CD14-positive monocyte (primary cell): ENCODE results near the gene ZBTB38. TPM values are rescaled to one million over a fixed set of nuclear protein-coding genes. Genes with fewer than 3 reads are reported as not detected.

Experiments used
- DNase-seq, 3 donors: peaks; one replicate each; pipeline ENCODE4 v3.0.0-alpha.2; 2011 to 2022
- H2AFZ ChIP-seq: 2 replicates; pipeline ENCODE4 v1.6.0; 2012; ENCODE audit warnings: mild to moderate bottlenecking, low read depth, low read length, inconsistent platforms; ENCODE audit not compliant: insufficient read depth, poor library complexity, severe bottlenecking
- H3K27ac ChIP-seq, 2 donors: 1 replicate in 1 of 2; 2 replicates in 1 of 2; pipeline ENCODE4 v1.5.1; 2012 to 2013; ENCODE audit warnings: low read length in 2 of 2, control low read depth in 1 of 2, inconsistent platforms in 1 of 2, low read depth in 1 of 2, mild to moderate bottlenecking in 1 of 2
- H3K27me3 ChIP-seq, 2 donors: one replicate each; pipeline versions ENCODE4 v1.6.0 to v1.6.1; 2011 to 2013; ENCODE audit warnings: low read length in 2 of 2; ENCODE audit not compliant: control insufficient read depth in 2 of 2, insufficient read depth in 2 of 2
- H3K36me3 ChIP-seq, 2 donors: replicated peaks in 1 of 2; 1 replicate in 1 of 2; 2 replicates in 1 of 2; pipeline versions ENCODE4 v1.5.1 to v1.6.1; 2012 to 2013; ENCODE audit warnings: low read length in 2 of 2, control low read depth in 1 of 2, inconsistent platforms in 1 of 2, mild to moderate bottlenecking in 1 of 2; ENCODE audit not compliant: insufficient read depth in 2 of 2, control insufficient read depth in 1 of 2
- H3K4me1 ChIP-seq, 2 donors: 1 replicate in 1 of 2; 2 replicates in 1 of 2; pipeline versions ENCODE4 v1.5.1 to v1.6.1; 2012 to 2013; ENCODE audit warnings: low read length in 2 of 2, control low read depth in 1 of 2, inconsistent platforms in 1 of 2, mild to moderate bottlenecking in 1 of 2, moderate library complexity in 1 of 2; ENCODE audit not compliant: insufficient read depth in 2 of 2, control insufficient read depth in 1 of 2
- H3K4me2 ChIP-seq: replicated peaks from 2 replicates; pipeline ENCODE3; 2012; ENCODE audit warnings: low read length, moderate library complexity, mild to moderate bottlenecking; ENCODE audit not compliant: poor library complexity, severe bottlenecking; ENCODE audit errors: extremely low read depth
- H3K4me3 ChIP-seq, 3 experiments: fragments of 200-600 bp in 1 of 3; sonication (generic) in 1 of 3; replicated peaks in 1 of 3; 1 replicate in 2 of 3; 2 replicates in 1 of 3; pipeline ENCODE4 v1.5.1; 2011 to 2013; ENCODE audit warnings: low read length in 3 of 3, mild to moderate bottlenecking in 3 of 3, control low read depth in 2 of 3, low read depth in 2 of 3, inconsistent platforms in 1 of 3, moderate library complexity in 1 of 3
- H3K79me2 ChIP-seq: 2 replicates; pipeline ENCODE4 v1.6.0; 2012; ENCODE audit warnings: mild to moderate bottlenecking, control low read depth, inconsistent platforms, low read length, moderate library complexity; ENCODE audit not compliant: insufficient read depth
- H3K9ac ChIP-seq: 2 replicates; pipeline ENCODE4 v1.6.0; 2017; ENCODE audit warnings: low read length, mild to moderate bottlenecking; ENCODE audit not compliant: insufficient read depth, poor library complexity, severe bottlenecking
- H3K9me3 ChIP-seq, 2 donors: replicated peaks in 1 of 2; 1 replicate in 1 of 2; 2 replicates in 1 of 2; pipeline versions ENCODE4 v1.5.1 to v1.6.1; 2012 to 2013; ENCODE audit warnings: low read length in 2 of 2, control low read depth in 1 of 2; ENCODE audit not compliant: control insufficient read depth in 1 of 2, insufficient read depth in 1 of 2
- H4K20me1 ChIP-seq: 2 replicates; pipeline ENCODE4 v1.6.0; 2012; ENCODE audit warnings: mild to moderate bottlenecking, low read length, control low read depth, moderate library complexity; ENCODE audit not compliant: insufficient read depth
- H3K27ac Mint-ChIP-seq, 7 donors: one replicate each; pipeline ENCODE4 v1.8.0; 2020; ENCODE audit warnings: mild to moderate bottlenecking in 7 of 7, mixed read lengths in 7 of 7, moderate library complexity in 6 of 7, inconsistent platforms in 2 of 7
- H3K27me3 Mint-ChIP-seq, 3 donors: one replicate each; pipeline ENCODE4 v1.8.0; 2021 to 2022; ENCODE audit warnings: low read depth in 3 of 3, mild to moderate bottlenecking in 3 of 3, mixed read lengths in 3 of 3, moderate library complexity in 3 of 3, inconsistent platforms in 1 of 3
- H3K36me3 Mint-ChIP-seq, 2 donors: one replicate each; pipeline ENCODE4 v1.8.0; 2020; ENCODE audit warnings: mixed read lengths in 2 of 2, inconsistent platforms in 1 of 2, mild to moderate bottlenecking in 1 of 2
- H3K4me1 Mint-ChIP-seq: one replicate; pipeline ENCODE4 v1.8.0; 2020; ENCODE audit warnings: mild to moderate bottlenecking, mixed read lengths
- H3K4me3 Mint-ChIP-seq, 2 donors: one replicate each; pipeline ENCODE4 v1.8.0; 2020; ENCODE audit warnings: mild to moderate bottlenecking in 2 of 2, mixed read lengths in 2 of 2, moderate library complexity in 1 of 2
- H3K9me3 Mint-ChIP-seq, 7 donors: one replicate each; pipeline ENCODE4 v1.8.0; 2020 to 2022; ENCODE audit warnings: mixed read lengths in 7 of 7, mild to moderate bottlenecking in 6 of 7, moderate library complexity in 6 of 7, inconsistent platforms in 2 of 7
- WGBS: methylation state at CpG from one replicate; pipeline ENCODE4 v1.1.5; 2013; ENCODE audit warnings: missing lambda C conversion rate; ENCODE audit not compliant: insufficient coverage; 5-methylcytosine and 5-hydroxymethylcytosine counted together
- intact Hi-C, 2 donors: fragments of 100-400 bp; cut with micrococcal nuclease; formaldehyde crosslinking; loops; one replicate each; pipeline versions ENCODE4 v1.15.0 to v1.15.1; 2023
- polyA plus RNA-seq, 3 donors: library from polyadenylated mRNA; depleted of rRNA in 1 of 3; unstranded in 2 of 3; stranded (reverse) in 1 of 3; fragments of 300-500 nt in 2 of 3; fragments of >200 nt in 1 of 3; fragmentation: Illumina TruSeq in 2 of 3; gene quantifications; 1 replicate in 2 of 3; 2 replicates in 1 of 3; pipeline ENCODE4 v1.2.3, GENCODE V29; 2012 to 2021
- TF ChIP-seq, protein P1 (sequence below): fragments of 200-600 bp; IDR thresholded peaks from one replicate; pipeline ENCODE4 v1.8.0; 2022; ENCODE audit warnings: antibody characterized with exemption, mild to moderate bottlenecking

ZBTB38 gene
- polyA plus RNA-seq, 3 donors: 3.9 to 28.5 (median 19.0) TPM

GRCh38 chr3:141368925-141369794 lies 856 bp downstream of the ZBTB38 start:
- Mint-ChIP-seq H3K36me3 (no peaks in the 10 kb centered on the region), H3K4me3 (no peak overlapping the region), H3K9me3 (peaks cover 0 to 3% (median 0%) of the 10 kb centered on the region in 7 donors), H3K4me1 (peaks cover 19% of the 10 kb centered on the region), H3K27ac (peak overlapping the region in 4 of 7 donors; percentile 83 to 97 (median 88)), H3K27me3 (peaks cover 0 to 2% (median 0%) of the 10 kb centered on the region in 3 donors)
- H3K9me3 ChIP-seq: no peaks in the 10 kb centered on the region
- H3K9ac ChIP-seq: no peak overlapping the region
- TF ChIP-seq, protein P1, sequence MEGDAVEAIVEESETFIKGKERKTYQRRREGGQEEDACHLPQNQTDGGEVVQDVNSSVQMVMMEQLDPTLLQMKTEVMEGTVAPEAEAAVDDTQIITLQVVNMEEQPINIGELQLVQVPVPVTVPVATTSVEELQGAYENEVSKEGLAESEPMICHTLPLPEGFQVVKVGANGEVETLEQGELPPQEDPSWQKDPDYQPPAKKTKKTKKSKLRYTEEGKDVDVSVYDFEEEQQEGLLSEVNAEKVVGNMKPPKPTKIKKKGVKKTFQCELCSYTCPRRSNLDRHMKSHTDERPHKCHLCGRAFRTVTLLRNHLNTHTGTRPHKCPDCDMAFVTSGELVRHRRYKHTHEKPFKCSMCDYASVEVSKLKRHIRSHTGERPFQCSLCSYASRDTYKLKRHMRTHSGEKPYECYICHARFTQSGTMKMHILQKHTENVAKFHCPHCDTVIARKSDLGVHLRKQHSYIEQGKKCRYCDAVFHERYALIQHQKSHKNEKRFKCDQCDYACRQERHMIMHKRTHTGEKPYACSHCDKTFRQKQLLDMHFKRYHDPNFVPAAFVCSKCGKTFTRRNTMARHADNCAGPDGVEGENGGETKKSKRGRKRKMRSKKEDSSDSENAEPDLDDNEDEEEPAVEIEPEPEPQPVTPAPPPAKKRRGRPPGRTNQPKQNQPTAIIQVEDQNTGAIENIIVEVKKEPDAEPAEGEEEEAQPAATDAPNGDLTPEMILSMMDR: no peak
- no peaks in the 10 kb centered on the region for H3K79me2 ChIP-seq
- H2AFZ ChIP-seq: no peak overlapping the region
- no peaks in the 10 kb centered on the region for H4K20me1 ChIP-seq
- H3K27me3 ChIP-seq: no peaks in the 10 kb centered on the region
- no peaks in the 10 kb centered on the region for H3K36me3 ChIP-seq
- H3K4me3 ChIP-seq: no peak overlapping the region
- no peak for DNase-seq
- 100% methylated on average over 3 of the region's 15 CpGs for WGBS
- H3K4me2 ChIP-seq: no peak overlapping the region
- H3K27ac ChIP-seq: no peak overlapping the region
- H3K4me1 ChIP-seq: peaks cover 0 to 8% of the 10 kb centered on the region in 2 donors
- intact Hi-C loops: no loop called here

GRCh38 chr3:141370065-141370533 lies 1.8 kb downstream of the ZBTB38 start:
- H3K4me1 Mint-ChIP-seq: peaks cover 19% of the 10 kb centered on the region
- Histone ChIP-seq H3K9me3 (no peaks in the 10 kb centered on the region), H3K4me2 (no peak overlapping the region), H3K27me3 (no peaks in the 10 kb centered on the region), H3K9ac (no peak overlapping the region), H3K4me1 (peaks cover 0 to 8% of the 10 kb centered on the region in 2 donors), H3K79me2 (no peaks in the 10 kb centered on the region), H3K36me3 (no peaks in the 10 kb centered on the region), H2AFZ (no peak overlapping the region), H3K27ac (no peak overlapping the region), H3K4me3 (no peak overlapping the region), H4K20me1 (no peaks in the 10 kb centered on the region)
- peak; percentile 57 to 80 (median 71) for DNase-seq
- H3K36me3 Mint-ChIP-seq: no peaks in the 10 kb centered on the region
- intact Hi-C loops: no loop called here
- H3K27ac Mint-ChIP-seq: peak overlapping the region in 1 of 7 donors; percentile 57
- H3K27me3 Mint-ChIP-seq: peaks cover 0 to 2% (median 0%) of the 10 kb centered on the region in 3 donors
- TF ChIP-seq, protein P1: no peak
- WGBS: no CpG with 5 or more reads among the region's 2 CpGs
- peaks cover 0 to 3% (median 0%) of the 10 kb centered on the region in 7 donors for H3K9me3 Mint-ChIP-seq
- no peak overlapping the region for H3K4me3 Mint-ChIP-seq
